Measurements from ENCODE around the gene DBN1. TPM values are rescaled to one million over a fixed set of nuclear protein-coding genes. Genes with fewer than 3 reads are reported as not detected.

The DBN1 gene
- polyA plus RNA-seq, 1 of the 3 experiments (the other 2 are of a cell fraction), result 244 TPM

GRCh38 chr5:177496070-177496726 is 22.8 kb upstream of the DBN1 start:
- H3K79me2 ChIP-seq (ENCODE audit: insufficient read depth), result peaks cover 55% of the 10 kb centered on the region
- H3K9me2 ChIP-seq, result no peaks in the 10 kb centered on the region
- ChIA-PET CTCF (interaction anchor here (1.1 to 15.9 kb wide), 13 partner anchors 19 to 302 kb away, joined by 3 to 228 read pairs (median 5); partner anchors contain the start of genes DBN1 and PRR7), POLR2A (interaction anchor here (0.6 to 6.7 kb wide), 7 partner anchors 18 to 561 kb away, joined by 3 to 43 read pairs (median 4); partner anchors contain the start of gene DDX41)
- H3K27me3 ChIP-seq (ENCODE audit: insufficient read depth), result no peaks in the 10 kb centered on the region
- peaks cover 20 to 22% of the 10 kb centered on the region in 2 experiments for H3K36me3 ChIP-seq (replicated peaks in 1 of 2; ENCODE audit: control insufficient read depth in 1 of 2, insufficient read depth in 2 of 2, low read length in 1 of 2)
- DNase-seq, result peak; percentile 68
- peaks cover 46% of the 10 kb centered on the region for H4K20me1 ChIP-seq (ENCODE audit: insufficient read depth)
- peak overlapping the region; percentile 83 to 94 for H3K4me3 ChIP-seq (ENCODE audit: low read depth in 2 of 2, low read length in 1 of 2)
- 9% methylated on average over 7 of the region's 12 CpGs for WGBS (ENCODE audit: low lambda C conversion rate)
- peak overlapping the region; percentile 93 for H3K9ac ChIP-seq
- peak overlapping the region; percentile 94 for H3K4me2 ChIP-seq
- peaks cover 33 to 58% of the 10 kb centered on the region in 2 experiments; a peak in 3 of 4 replicates for H3K4me1 ChIP-seq (ENCODE audit: control insufficient read depth in 1 of 2, insufficient read depth in 2 of 2, low read depth in 1 of 2, low read length in 1 of 2)
- H2AFZ ChIP-seq (ENCODE audit: low read depth), result no peak overlapping the region
- no peaks in the 10 kb centered on the region for H3K9me3 ChIP-seq
- peaks cover 23% of the 10 kb centered on the region for H3F3A ChIP-seq (replicated peaks; ENCODE audit: insufficient read depth)
- peak overlapping the region; percentile 80 to 94 for H3K27ac ChIP-seq (ENCODE audit: low read depth in 2 of 2, low read length in 1 of 2)
- TF ChIP-seq NFIC (IDR thresholded peaks at IDR 0.05; ENCODE audit: borderline replicate concordance), result peak; percentile 43
- TF ChIP-seq CTCF (IDR thresholded peaks at IDR 0.05), result peak; percentile 45
- no peak for TF ChIP-seq TAF1 (IDR thresholded peaks at IDR 0.05; ENCODE audit: borderline replicate concordance, low read depth, low read length)

- H3K4me1 ChIP-seq (ENCODE audit: control insufficient read depth in 1 of 2, insufficient read depth in 2 of 2, low read depth in 1 of 2, low read length in 1 of 2), result peaks cover 33 to 51% of the 10 kb centered on the region in 2 experiments; a peak in 3 of 4 replicates
- peaks cover 23% of the 10 kb centered on the region for H3F3A ChIP-seq (replicated peaks; ENCODE audit: insufficient read depth)
- H3K9ac ChIP-seq, result peak overlapping the region; percentile 93; the same call in 1 of the 2 replicates
- no peaks in the 10 kb centered on the region for H3K9me2 ChIP-seq
- peaks cover 26 to 28% of the 10 kb centered on the region in 2 experiments for H3K36me3 ChIP-seq (replicated peaks in 1 of 2; ENCODE audit: control insufficient read depth in 1 of 2, insufficient read depth in 2 of 2, low read length in 1 of 2)
- H3K4me2 ChIP-seq, result peak overlapping the region; percentile 94
- ChIA-PET CTCF (interaction anchor here (1.1 to 15.9 kb wide), 13 partner anchors 8 to 186 kb away, joined by 3 to 228 read pairs (median 6); partner anchors contain the start of genes DBN1 and PRR7), POLR2A (interaction anchor here (1.0 to 6.7 kb wide), 4 partner anchors 17 to 40 kb away, joined by 4 to 43 read pairs (median 23); partner anchors contain the start of gene DDX41)
- H2AFZ ChIP-seq (ENCODE audit: low read depth), result no peak overlapping the region
- 63% methylated on average over 8 of the region's 14 CpGs for WGBS (ENCODE audit: low lambda C conversion rate)
- peaks cover 54% of the 10 kb centered on the region for H4K20me1 ChIP-seq (ENCODE audit: insufficient read depth)
- H3K27me3 ChIP-seq (ENCODE audit: insufficient read depth), result no peaks in the 10 kb centered on the region
- H3K79me2 ChIP-seq (ENCODE audit: insufficient read depth), result peaks cover 61% of the 10 kb centered on the region
- peak overlapping the region; percentile 83 to 94 for H3K4me3 ChIP-seq (ENCODE audit: low read depth in 2 of 2, low read length in 1 of 2)
- TF ChIP-seq USF2 (IDR thresholded peaks at IDR 0.05; ENCODE audit: borderline replicate concordance, low read depth, low read length) (no peak), POLR2AphosphoS5 (IDR thresholded peaks at IDR 0.05; ENCODE audit: low read depth, low read length) (peak; percentile 57; the same call in 1 of the 2 replicates), CTCF (IDR thresholded peaks at IDR 0.05) (peak; percentile 12; the same call in 1 of the 2 replicates), RXRA (IDR thresholded peaks at IDR 0.05; ENCODE audit: borderline replicate concordance, low read depth) (no peak), NRF1 (IDR thresholded peaks at IDR 0.05; ENCODE audit: low read depth, low read length) (no peak)
- DNase-seq, result peak; percentile 48
- H3K9me3 ChIP-seq, result no peaks in the 10 kb centered on the region
- H3K27ac ChIP-seq (ENCODE audit: low read depth in 2 of 2, low read length in 1 of 2), result peak overlapping the region; percentile 80 to 94
Observed at GRCh38 chr5:177495243-177496060, 22.0 kb upstream of the DBN1 start.

All from SK-N-SH (cell line).